Nephron (organoid): ENCODE data around the gene TRAPPC2B.
A peak's percentile ranks its signal among the peaks of the same experiment; 100 is the strongest.

Experiments used
- H3K27ac Mint-ChIP-seq, 3 experiments: 2 replicates each; pipeline ENCODE4 v1.8.0; 2020; ENCODE audit warnings: mixed read lengths in 3 of 3, mild to moderate bottlenecking in 2 of 3, moderate library complexity in 1 of 3
- H3K27me3 Mint-ChIP-seq: 2 replicates; pipeline ENCODE4 v1.8.0; 2021; ENCODE audit warnings: low read depth, mild to moderate bottlenecking, moderate library complexity, mixed read lengths
- H3K36me3 Mint-ChIP-seq: 2 replicates; pipeline ENCODE4 v1.8.0; 2020; ENCODE audit warnings: low read depth, mixed read lengths
- H3K4me1 Mint-ChIP-seq: 2 replicates; pipeline ENCODE4 v1.8.0; 2020; ENCODE audit warnings: mixed read lengths
- H3K4me3 Mint-ChIP-seq, 3 experiments: 2 replicates each; pipeline ENCODE4 v1.8.0; 2020; ENCODE audit warnings: mild to moderate bottlenecking in 3 of 3, mixed read lengths in 3 of 3, moderate library complexity in 2 of 3
- H3K9me3 Mint-ChIP-seq: 2 replicates; pipeline ENCODE4 v1.8.0; 2020; ENCODE audit warnings: mixed read lengths
- TF ChIP-seq, protein P1 (sequence below), 3 experiments: fragments of 200-600 bp; sonication (generic); IDR thresholded peaks; one replicate each; pipeline ENCODE4 v1.5.0; 2021; ENCODE audit warnings: antibody characterized with exemption in 3 of 3; ENCODE audit not compliant: unreplicated experiment in 3 of 3

TRAPPC2B gene

DNA sequence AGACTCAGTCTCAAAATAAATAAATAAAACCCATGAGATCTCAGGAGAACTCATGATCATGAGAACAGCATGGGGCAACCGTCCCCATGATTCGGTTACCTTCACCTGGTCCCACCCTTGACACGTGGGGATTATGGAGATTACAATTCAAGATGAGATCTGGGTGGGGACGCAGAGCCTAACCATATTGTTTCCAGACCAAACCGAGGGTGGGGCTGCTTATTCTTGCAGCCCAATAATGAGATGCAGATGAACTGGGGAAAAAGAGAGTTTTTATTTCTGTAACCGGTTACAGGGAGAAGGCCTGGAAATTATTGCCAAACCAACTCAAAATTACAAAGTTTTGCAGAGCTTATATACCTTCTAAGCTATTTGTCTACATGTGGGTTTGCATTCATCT lies 12.8 kb downstream of the TRAPPC2B start:
- Mint-ChIP-seq H3K4me3 (no peak overlapping the region), H3K9me3 (peaks cover 55% of the 10 kb centered on the region), H3K36me3 (peaks cover 94% of the 10 kb centered on the region), H3K27me3 (no peaks in the 10 kb centered on the region), H3K4me1 (no peaks in the 10 kb centered on the region), H3K27ac (no peak overlapping the region)
- TF ChIP-seq, protein P1, sequence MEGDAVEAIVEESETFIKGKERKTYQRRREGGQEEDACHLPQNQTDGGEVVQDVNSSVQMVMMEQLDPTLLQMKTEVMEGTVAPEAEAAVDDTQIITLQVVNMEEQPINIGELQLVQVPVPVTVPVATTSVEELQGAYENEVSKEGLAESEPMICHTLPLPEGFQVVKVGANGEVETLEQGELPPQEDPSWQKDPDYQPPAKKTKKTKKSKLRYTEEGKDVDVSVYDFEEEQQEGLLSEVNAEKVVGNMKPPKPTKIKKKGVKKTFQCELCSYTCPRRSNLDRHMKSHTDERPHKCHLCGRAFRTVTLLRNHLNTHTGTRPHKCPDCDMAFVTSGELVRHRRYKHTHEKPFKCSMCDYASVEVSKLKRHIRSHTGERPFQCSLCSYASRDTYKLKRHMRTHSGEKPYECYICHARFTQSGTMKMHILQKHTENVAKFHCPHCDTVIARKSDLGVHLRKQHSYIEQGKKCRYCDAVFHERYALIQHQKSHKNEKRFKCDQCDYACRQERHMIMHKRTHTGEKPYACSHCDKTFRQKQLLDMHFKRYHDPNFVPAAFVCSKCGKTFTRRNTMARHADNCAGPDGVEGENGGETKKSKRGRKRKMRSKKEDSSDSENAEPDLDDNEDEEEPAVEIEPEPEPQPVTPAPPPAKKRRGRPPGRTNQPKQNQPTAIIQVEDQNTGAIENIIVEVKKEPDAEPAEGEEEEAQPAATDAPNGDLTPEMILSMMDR (IDR thresholded peaks at IDR 0.05; ENCODE audit: unreplicated experiment in 3 of 3) = no peak

DNA sequence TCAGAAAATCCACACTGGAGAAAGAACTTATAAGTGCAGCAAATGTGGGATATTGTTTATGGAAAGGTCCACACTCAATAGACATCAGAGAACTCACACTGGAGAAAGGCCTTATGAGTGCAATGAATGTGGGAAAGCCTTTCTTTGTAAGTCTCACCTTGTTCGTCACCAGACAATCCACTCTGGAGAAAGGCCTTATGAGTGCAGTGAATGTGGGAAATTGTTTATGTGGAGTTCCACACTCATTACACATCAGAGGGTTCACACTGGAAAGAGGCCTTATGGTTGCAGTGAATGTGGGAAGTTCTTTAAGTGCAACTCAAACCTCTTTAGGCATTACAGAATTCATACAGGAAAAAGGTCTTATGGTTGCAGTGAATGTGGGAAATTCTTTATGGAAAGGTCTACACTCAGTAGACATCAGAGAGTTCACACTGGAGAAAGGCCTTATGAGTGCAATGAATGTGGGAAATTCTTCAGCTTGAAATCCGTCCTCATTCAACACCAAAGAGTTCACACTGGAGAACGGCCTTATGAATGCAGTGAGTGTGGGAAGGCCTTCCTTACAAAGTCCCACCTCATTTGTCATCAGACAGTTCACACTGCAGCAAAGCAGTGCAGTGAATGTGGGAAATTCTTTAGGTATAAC lies 14.3 kb downstream of the TRAPPC2B start:
- no peak overlapping the region for H3K4me3 Mint-ChIP-seq
- no peak overlapping the region for H3K27ac Mint-ChIP-seq
- peaks cover 55% of the 10 kb centered on the region for H3K9me3 Mint-ChIP-seq
- no peaks in the 10 kb centered on the region for H3K4me1 Mint-ChIP-seq
- no peaks in the 10 kb centered on the region for H3K27me3 Mint-ChIP-seq
- H3K36me3 Mint-ChIP-seq = peaks cover 80% of the 10 kb centered on the region
- TF ChIP-seq, protein P1 (IDR thresholded peaks at IDR 0.05; ENCODE audit: unreplicated experiment in 3 of 3) = no peak

DNA sequence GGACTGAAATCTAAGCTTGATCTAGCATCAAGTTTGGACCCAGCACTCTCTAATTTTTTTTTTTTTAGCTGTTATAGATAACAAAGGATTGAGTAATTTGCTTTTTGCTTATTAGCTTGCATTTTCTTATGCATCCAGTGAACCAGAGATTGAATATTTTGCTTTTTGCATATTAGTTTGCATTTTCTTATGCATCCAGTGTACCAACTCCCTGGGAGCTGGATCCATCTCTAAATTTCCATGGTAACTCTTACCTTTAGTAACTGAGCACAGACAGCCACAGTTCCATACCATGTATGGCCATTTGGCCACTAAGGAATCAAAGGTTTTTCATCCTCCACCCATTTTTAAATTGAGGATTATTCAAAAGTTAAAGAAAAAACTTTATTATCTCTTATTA lies 17.6 kb downstream of the TRAPPC2B start:
- TF ChIP-seq, protein P1 (IDR thresholded peaks at IDR 0.05; ENCODE audit: unreplicated experiment in 3 of 3) = no peak
- H3K27me3 Mint-ChIP-seq = peaks cover 7% of the 10 kb centered on the region
- H3K4me1 Mint-ChIP-seq = no peaks in the 10 kb centered on the region
- no peak overlapping the region for H3K4me3 Mint-ChIP-seq
- peaks cover 47% of the 10 kb centered on the region for H3K36me3 Mint-ChIP-seq
- H3K9me3 Mint-ChIP-seq = peaks cover 36% of the 10 kb centered on the region
- no peak overlapping the region for H3K27ac Mint-ChIP-seq

DNA sequence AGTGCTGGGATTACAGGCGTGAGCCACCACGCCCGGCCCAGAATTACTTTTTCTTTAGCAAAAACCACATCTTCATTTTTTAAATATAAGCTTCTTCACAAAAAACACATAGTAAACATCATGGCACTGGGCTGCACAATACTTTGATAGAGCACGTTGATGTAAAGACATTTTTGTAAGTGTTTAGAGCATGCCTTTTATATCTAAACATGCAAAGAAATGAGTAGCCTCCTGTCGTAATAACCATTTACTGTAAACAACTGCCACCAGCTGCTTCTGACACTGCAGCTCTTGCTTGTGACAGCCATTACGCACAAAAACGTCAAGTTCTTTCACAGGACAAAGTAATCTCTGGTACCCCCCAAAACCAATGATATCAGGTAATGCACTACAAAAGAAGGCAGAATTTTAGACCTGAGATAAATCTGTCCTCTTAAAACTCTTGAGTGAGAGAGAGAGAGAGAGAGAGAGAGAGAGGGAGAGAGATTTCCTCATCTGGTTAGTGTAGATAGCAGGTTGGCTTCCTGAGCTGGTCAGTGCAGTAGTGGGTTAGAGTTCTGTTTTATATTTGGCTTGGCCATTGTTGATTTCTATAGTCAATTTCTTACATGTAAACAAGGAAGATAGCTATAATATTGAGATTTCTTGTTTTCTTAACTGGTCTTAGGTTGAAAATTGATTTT lies 19.6 kb downstream of the TRAPPC2B start:
- Mint-ChIP-seq H3K4me3 (no peak overlapping the region), H3K36me3 (peaks cover 26% of the 10 kb centered on the region), H3K4me1 (no peaks in the 10 kb centered on the region), H3K27ac (no peak overlapping the region), H3K9me3 (peaks cover 21% of the 10 kb centered on the region), H3K27me3 (peaks cover 7% of the 10 kb centered on the region)
- TF ChIP-seq, protein P1 (IDR thresholded peaks at IDR 0.05; ENCODE audit: unreplicated experiment in 3 of 3) = no peak

DNA sequence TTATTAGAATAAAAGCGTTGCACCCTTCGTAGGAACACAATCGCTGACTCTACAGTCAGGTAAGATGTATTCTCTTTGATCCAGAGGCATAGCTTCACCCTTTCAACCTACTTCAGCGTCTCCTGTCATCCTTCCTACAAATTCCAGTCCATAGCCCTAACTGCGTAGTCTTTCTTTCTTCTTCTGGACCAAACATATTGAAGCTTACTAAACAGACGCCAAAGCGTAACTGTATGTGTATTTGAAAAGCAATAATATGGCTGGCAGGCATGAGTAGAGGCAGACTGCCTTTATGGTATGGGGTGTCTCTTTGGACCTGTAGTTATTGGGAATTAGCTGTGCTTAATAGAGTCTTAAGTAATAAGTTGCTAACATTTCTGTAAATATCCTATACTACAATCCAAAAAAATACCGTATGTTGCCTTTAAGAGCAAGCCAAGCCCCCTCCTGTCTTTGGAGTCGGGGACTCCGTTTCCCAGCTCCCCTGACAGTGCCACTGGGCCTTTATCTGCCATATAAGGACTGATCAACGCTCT lies 25.9 kb downstream of the TRAPPC2B start:
- H3K4me1 Mint-ChIP-seq = peaks cover 21% of the 10 kb centered on the region
- peaks cover 42% of the 10 kb centered on the region for H3K36me3 Mint-ChIP-seq
- TF ChIP-seq, protein P1 (IDR thresholded peaks at IDR 0.05; ENCODE audit: unreplicated experiment in 3 of 3) = no peak
- H3K27ac Mint-ChIP-seq = peak overlapping the region; percentile 95 to 98 (median 98)
- H3K4me3 Mint-ChIP-seq = peak overlapping the region; percentile 92 to 100 (median 97)
- H3K9me3 Mint-ChIP-seq = peaks cover 14% of the 10 kb centered on the region
- H3K27me3 Mint-ChIP-seq = no peaks in the 10 kb centered on the region
